HG02840 (cell line): ENCODE measurements around the gene DIP2C.
"Not testable (repeated sequence)": the region's sequence is repeated elsewhere in the genome, so short reads cannot be mapped to it uniquely, and the experiment has no call there.

Experiments
- ATAC-seq: cut with Tn5 transposase; IDR thresholded peaks from one replicate; pipeline ENCODE4 v1.9.1; 2021; ENCODE audit warnings: mild to moderate bottlenecking, moderate library complexity, moderate number of reproducible peaks; ENCODE audit not compliant: unreplicated experiment, low FRiP score

DIP2C gene

DNA sequence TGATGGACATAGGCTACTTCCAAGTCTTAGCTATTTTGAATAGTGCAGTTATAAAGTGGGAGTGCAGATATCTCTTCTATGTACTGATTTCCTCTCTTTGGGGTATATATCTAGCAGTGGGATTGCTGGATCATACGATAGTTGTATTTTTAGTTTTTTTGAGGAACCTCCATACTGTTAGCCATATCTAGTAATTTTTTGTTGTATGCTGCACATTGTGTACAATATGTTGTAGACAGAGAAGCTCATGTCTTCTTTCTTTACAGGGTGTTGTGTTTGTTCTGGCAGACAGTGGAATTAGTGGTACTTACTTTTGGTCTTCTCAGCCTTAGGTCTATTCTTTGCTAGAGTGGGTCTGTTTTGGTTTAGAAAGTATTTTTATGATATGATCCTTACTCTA, 13.7 kb upstream of the DIP2C start:
- ATAC-seq, result no peak

DNA sequence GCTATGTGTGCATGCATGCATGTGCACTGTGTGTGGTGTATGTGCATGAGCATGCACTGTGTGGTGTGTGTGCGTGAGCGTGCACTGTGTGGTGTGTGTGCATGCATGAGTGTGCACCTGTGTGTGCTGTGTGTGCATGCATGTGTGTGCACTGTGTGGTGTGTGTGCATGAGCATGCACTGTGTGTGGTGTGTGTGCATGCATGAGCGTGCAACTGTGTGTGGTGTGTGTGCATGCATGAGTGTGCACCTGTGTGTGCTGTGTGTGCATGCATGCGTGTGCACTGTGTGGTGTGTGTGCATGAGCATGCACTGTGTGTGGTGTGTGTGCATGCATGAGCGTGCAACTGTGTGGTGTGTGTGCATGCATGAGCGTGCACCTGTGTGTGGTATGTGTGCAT, 10.7 kb upstream of the DIP2C start:
- ATAC-seq, result not testable (repeated sequence)

DNA sequence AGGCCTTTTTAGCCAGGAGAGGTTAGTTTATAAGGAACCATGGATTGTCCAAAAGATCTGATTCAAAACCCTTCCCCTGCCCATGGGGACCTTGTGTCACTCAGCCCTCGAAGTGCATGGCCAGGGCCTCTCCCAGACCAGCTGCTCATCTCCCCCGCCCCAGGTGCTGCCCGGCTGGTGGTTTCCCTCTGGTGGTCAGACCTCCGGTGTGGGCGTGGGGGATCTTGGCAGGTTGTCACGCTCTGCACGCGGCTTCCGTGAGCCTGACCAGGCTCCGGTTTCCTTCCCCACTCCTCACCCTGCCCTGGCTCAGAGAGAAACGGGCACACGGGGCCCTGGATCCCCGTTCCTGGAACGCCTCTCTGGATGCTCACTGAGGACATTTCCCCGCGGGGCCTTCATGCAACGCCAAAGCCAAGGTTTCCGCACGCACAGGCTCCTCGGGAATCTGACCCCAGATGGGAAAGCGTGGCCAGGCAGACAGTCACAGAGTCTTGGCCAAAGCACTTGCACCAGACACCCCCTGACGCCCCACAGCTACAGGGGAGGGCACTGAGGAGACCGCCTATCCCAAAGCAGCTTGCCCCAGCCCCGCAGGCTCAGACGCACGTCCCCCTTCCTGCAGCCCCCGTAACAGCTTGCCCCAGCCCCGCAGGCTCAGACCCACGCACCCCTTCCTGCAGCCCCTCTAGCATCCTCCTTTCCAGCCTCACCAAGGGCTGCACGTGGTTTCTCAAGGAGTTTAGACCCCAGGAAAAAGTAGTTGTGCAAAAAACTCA, 7.8 kb upstream of the DIP2C start:
- no peak for ATAC-seq

DNA sequence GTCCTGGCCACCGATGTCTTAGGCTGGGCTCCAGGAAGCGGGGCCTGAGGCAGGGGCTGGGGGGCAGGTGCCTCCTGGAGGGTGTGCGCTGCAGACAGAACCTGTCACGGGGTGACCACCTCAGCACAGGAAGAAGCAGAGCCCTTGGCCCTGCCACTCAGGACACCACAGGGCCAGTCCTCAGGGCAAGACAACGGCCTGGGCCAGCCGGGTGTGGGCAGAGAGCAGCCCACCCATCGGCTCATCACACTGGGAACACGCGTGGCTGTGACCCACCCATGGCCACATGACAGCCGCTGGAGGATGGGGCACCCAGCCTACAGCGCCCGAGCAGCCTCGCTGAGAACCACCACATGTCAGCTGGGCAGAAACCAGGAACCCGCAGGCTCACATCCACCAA, 5.9 kb upstream of the DIP2C start:
- no peak for ATAC-seq

DNA sequence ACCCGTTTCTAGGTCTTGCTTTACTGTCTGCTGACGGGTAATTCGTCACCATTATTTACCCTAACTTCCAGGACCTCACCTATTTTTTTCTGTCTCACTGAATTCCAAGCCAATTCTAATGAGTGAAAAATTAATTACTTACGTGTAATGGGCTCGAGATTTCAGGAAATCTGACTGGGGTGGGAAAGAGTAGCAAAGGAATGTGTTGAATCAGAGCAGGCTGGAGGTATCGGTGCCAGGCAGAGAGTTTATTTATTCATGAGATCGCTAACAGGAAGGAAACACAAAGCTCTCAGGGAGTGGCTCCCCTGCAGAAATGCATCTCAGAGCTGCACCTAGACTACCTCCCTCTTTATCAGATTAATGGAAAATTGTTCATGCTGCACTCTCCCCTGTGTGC, 4.0 kb upstream of the DIP2C start:
- no peak for ATAC-seq

DNA sequence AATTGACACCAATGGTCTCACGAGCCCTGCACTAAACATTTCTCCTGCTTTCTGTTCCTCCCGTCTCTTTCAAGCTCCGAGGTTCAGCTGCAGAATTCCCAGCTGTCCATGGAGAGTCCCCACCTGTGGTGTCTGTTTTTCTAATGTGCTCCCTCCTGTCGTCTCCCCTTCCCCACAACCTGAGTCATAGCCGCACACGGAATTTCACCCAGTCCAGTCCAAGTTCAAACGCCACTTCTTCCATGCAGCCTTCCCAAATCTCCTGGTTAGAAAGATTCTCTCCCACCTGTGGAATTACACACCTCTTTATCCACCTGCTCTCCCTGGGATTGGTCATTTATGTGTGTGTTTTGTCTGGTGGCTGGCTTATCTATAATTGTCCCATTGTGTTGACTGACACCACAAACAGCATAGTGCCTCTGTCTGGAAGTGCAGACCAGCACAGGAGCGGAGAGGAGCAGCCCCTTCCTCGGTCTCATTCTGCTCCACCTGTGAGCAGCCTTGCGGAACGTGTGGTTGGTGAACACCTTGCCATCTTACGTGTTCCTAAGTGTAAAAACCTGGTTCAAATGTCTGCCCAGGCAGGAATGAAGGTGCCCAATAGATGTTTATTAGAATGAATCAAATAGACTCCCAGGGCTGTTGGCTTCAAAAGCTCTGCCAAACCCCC, 3.3 kb upstream of the DIP2C start:
- ATAC-seq, result no peak

DNA sequence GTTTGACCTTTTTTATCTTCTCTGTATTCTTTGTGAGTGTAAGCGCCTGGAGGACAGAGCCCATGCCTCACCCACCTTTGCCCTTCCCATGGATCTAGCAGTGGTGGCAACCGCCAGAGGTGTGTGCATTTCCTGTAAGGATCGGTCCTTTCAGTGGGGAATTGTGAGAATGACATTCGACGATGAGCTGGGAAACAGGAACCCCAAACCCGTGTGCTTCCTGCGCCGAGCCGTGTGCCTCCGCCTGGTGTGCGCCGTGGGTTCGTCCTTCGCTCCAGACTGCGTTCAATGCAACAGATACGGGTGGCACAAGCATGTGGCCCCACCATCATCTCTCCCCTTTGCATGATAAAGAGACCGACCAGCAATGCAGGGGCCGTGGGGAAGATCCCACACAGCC, 1.7 kb upstream of the DIP2C start:
- no peak for ATAC-seq

DNA sequence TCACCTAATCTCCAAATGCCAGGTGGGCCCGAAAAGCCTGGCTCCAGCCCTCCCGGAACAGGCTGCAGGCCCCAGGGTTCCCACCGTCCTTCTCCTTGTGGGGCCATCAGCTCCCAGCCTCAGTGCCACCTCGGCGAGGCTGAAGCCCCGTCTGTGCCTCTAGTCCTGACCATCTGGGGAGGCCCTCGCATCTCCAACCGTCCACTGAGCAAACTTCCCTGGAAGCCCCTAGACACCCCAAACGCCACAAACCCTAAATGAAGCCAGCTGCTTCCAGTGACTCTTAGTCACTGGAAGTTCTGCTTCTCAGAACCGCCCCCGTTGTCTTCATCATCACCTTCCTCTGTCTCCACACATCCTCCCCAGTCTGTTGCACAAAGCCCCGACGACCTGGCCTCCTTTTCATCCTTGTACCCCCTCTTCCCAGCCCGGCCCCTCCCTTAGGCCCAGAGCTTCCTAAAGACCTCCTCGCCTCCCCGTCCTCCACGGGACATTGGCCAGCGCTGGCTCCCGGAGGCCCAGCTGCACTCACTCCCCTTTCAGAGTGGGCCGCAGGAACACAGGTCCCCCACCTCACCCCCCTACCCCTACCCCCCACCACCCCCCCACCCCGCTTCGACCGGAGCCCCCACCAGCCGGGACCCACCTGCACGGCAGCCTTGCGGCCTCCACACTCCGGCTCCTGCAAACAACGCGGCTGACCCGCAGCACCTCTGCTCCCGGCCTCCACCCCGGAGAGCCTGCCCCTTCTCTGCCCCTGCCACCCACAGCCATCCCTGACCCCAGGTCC, 1.1 kb upstream of the DIP2C start:
- ATAC-seq, result no peak

DNA sequence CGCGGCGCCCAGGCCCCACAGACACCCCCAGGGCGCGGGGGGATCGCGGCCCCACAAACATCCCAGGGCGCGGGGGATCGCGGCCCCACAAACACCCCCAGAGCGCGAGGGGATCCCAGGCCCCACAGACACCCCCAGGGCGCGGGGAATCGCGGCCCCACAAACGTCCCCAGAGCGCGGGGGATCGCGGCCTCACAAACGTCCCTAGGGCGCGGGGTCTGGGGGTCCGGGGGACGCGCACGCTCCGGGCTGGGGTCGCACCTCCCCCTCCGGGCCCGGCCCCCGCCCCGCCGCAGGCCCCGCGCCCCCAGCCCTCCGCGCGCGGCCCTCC, 382 bp downstream of the DIP2C start:
- ATAC-seq, result no peak

DNA sequence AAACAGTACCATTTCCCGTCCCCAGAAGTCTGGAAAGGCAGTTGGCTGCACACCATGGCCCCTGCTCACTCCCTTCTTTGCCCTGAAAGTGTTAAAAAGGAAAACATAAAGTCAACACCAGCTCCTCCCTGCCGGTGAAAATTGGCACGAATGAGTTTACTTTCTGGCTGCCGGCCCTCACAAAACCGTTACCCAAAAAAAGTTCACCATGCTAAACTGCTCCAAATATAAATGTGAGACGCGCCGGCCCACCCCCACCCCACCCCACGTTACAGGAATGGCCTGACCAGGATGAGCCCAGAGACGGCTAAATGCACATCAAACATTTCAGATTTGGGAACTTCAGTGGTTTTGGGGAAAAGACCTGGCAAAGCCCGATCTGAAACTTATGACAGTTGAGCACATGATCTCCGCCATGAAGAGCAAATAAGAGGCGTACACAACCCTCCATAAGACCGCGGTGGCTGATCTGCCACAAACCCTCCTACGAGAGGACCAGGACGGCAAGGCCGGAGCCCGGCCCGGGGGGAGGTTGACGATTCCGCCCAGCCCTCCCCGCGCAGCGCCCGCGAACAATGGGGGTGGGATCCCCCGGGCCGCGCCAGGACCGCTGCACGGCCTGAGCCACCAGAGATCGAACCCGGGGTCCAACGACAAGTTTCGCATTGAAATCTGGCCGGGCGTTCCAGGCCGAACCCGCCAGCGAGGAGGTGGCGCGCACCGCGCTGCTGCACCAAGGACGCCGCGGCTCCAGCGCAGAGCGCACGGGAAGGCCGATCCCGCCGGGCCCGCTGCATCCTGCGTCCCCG, 952 bp downstream of the DIP2C start:
- ATAC-seq, result no peak

DNA sequence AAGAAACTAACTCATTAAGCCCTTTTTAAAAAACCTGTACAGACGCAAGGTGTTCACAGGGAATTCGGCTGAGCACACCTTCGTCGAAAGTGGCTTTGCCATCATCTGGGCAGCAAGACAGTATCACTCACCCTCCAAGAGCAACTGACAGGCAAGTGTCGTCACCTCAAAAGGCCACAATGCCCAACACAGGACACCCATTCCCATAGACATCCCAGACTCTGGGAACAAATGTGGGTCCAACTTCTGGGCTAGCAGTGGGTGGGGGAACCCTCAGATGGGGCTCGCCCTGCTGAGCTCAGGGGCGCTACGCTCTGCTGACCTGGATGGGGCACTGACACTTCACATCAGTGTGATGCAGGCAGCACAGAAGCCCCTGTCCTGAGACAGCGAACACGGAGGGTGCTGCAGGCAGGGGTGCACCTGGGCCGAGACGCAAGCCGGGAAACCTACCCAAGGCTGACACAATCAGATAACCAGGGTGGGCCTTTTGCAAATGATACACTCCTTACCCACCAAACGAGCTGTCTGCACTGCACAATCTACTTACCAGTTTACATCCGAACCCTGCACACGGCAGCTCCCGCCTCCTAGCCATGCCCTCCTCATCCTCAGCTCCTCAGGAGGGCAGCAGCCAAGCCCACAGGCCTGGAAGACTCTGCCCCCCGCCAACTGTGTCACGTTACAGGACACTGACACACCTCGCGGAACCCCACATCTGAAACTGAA, 1.7 kb downstream of the DIP2C start:
- no peak for ATAC-seq

DNA sequence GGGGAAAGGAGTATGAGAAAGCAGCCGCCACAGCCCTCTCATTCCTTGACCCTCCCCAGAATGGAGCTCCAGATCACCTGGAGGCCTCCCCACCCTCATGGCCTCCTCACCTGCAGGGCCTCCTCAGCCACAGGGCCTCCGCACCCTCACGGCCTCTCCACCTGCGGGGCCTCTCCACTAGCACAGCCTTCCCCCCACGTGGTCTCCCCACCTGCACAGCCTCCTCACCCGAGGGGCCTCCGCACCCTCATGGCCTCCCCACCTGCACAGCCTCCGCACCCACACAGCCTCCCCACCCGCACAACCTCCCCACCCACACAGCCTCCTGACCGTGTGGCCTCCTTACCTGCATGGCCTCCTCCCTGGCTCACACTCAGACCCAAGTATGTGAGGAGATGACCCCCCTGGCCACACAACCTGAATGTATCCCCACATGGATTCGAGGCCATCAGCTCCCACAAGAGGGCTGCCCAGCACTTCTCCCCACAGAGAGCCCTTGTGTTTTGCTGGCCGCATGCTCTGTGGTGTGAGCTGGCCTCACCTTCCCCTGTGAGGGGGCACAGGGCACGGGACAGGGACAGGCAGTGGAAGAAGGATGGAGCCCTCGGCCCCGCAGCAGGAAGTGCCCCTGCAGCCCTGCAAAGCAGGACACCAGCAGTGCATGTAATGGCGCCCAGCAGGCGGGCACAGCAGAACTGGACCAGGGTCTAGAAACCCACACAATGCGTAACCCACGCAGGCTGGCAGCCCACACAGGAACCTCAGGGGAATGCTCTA, 3.1 kb downstream of the DIP2C start:
- no peak for ATAC-seq

DNA sequence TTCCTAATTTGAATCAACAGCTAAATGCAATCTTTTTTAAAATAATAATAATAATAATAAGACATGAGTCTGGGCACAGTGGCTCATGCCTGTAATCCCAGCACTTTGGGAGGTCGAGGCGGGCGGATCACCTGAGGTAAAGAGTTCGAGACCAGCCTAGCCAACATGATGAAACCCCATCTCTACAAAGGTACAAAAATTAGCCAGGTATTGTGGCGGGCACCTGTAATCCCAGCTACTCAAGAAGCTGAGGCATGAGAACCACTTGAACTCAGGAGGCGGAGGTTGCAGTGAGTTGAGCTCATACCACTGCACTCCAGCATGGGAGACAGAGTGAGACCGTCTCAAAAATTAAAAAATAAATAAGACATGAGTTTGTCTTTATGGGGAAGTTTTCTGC, 3.9 kb downstream of the DIP2C start:
- no peak for ATAC-seq

DNA sequence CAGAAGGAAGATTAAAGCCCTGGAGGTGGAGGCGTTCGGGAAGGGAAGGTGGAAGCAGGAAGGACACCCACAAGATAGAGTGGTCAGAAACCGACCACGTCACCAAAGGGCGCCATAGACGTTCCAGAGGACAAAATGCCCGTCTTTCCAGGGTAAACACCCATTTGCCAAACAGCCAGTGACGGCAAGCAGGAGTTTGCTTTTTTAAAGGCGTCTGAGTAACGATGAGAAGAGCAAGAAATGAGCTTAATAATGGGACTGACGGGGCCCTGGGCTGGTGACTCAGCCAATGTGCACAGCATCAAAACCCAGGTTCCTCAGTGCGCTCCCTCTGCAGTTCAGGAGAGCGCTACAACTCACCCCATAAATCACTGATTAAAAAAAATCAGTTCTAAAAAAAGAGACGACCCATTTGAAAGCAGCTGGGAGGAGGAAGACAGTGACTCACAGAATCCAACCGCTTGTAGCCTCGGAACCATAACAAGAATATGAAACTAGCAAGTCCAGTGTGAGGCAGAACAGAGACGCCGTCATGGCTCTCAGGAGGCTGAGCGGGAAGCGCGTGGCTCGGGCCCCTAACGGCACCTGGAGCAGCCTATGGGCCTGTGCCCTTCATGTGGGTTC, 5.9 kb downstream of the DIP2C start:
- ATAC-seq, result no peak

DNA sequence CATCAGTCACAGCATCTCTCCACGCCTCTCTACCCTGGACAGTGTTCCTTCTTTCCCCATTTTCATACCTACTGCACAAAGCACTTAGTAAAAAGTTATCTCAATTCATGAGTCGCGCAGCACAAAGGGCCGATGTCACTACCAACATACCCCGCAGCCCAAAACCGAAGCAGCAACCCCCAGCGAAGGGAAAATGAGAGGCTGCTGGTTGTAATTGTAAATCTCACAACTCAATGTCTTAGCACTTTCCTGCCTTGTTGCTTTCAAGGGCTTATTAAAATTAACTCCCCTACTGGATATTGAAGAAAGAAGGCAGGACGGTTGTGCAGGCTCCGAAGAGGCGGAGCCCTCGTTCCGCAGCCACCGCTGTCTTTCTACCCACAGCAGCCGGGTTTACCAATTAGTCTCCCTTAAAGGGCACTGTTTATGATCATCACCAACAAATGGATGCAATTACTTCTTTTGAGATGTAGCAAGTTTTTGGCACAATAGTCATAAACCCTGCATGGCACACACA, 6.5 kb downstream of the DIP2C start:
- no peak for ATAC-seq

DNA sequence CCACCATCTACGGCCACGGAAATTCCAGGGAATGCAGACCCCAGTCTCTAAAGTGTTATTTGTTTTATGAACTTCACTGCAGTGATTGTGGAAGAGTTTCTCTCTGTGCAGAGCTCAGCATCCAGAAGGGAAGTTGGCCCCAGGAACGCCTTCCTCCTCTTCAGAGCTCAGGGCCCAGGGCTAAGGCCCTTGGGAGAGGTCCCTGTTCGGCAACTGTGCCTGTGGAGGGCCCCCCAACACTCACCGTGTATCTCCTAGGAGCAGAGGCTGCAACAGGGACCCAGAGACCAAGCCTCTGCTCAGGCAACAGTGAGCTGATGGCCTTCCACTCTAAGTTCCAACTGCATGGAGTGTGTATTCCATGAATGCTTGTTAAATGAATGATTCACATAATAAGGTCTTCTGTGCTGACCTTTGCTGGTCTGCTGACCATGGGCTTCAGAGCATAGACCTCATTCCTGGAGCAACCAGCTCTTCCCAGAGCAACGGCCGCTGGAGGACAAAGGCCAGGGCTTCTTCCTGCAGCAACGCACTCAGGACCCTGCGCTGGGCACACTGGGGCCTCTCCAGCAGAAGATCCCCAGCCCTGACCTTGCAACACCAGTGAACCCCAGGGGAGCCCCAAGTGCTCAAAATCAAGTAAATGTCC, 7.7 kb downstream of the DIP2C start:
- ATAC-seq, result no peak

DNA sequence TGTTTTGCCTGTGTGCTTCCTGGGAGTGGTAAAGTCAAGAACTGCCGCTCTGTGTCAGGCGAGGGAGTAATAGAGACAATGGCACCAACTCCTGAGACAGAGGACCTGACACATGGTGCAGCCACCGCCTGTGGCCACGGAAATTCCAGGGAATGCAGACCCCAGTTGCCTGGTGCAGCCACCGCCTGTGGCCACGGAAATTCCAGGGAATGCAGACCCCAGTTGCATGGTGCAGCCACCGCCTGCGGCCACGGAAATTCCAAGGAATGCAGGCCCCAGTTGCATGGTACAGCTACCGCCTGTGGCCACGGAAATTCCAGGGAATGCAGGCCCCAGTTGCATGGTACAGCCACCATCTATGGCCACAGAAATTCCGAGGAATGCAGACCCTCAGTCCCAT, 8.7 kb downstream of the DIP2C start:
- no peak for ATAC-seq

DNA sequence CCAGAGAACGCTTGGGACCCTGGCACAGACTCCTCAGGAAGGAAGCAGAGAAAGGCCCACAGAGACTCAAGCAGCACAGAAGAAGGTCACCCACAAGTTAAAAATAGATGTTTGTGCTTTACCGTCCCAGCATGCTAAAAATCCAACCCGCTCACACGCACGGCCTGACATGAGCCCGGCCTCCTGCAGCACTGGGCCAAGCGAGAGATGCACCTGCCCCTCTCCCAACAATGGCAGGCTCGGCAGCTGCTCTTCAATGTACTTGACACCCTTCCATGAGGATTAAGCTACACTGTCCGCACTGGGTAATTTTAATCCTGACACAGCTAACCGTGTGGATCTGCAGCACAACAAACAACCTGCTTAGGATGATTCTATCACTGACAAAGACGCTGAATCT, 9.3 kb downstream of the DIP2C start:
- no peak for ATAC-seq
